ENCODE measurements around the gene MYCL. TPM values are rescaled to one million over a fixed set of nuclear protein-coding genes. Genes with fewer than 3 reads are reported as not detected.
A peak's percentile ranks its signal among the peaks of the same experiment; 100 is the strongest.

Gene MYCL
- total and polyA plus RNA-seq, 2 of the 13 experiments (the other 11 are each of a cell fraction or from before 2014, with no cell fraction given): 0.31 to 1.7 TPM

DNA sequence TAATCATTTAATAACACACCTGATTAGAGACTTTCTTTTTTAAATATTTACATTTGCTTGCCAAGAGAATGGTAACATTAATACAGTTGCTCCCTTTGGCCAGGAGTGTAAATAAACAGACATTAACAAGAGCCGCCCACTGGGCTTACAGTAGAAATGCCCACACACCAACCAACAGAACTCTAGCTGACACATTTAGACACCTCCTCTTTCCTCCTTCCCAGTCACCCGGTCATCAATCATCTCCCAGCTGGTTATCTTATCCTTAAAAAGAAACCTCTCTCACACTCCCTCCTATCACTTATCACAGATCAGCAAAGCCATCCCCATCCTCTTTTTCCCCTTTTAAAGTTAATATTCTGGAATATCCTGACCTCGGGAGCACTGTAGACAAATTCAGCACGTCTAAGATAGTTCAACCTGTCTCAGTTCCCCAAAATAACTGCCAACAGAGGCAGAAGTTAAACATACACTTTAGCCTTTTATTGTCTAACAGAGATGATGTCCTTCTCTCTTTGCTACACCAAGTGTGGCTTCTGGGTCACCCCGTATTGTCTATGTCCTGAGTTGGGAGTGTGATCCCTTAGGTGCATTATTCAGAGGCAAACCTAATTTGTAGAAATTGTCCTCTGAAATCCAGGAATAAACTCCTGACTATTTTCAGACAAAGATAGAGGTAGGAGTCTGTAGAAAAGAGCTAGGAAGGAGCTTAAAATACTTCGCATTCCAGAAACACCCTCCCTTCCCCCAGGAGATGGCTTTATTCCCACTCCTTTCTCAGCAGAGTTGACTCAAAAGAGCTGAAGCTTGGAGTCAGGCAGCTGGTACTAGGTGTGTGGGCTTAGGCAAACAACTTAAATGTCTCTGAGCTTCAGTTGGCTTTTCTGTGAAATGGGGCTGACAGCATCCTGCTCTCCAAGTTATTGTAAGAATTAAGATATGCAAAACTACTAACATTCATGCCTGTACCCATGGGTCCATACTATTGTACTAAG is 8.8 kb downstream of the MYCL start:
- peak overlapping the region; percentile 37; the same call in 1 of the 2 replicates for H3K4me2 ChIP-seq (ENCODE audit: low read depth, low read length)
- H3K79me2 ChIP-seq (ENCODE audit: insufficient read depth, low read length): no peaks in the 10 kb centered on the region
- in situ Hi-C loops (cut with HindIII; ENCODE audit: extremely low pct_ligation_motif_present, low pct_unique_long_range_greater_than_20kb): no loop called here
- ChIA-PET POLR2A (interaction anchor here (1.3 kb wide), 1 partner anchor 10 kb away, joined by 3 read pairs; the partner anchor contains the start of gene TRIT1), CTCF (ENCODE audit: low intra/inter-chr PET ratio, low total read pairs) (no interaction called here)
- intact Hi-C loops (cut with micrococcal nuclease; ENCODE audit: unreplicated experiment): no loop called here
- FAIRE-seq (no peak), ATAC-seq (peak; percentile 61), DNase-seq (ENCODE audit: low spot score) (peak; percentile 23)
- H3K9ac ChIP-seq (ENCODE audit: insufficient read depth, low read depth, low read length): no peak overlapping the region
- no peaks in the 10 kb centered on the region for H3K9me3 ChIP-seq (ENCODE audit: low read length)
- H3K36me3 ChIP-seq (replicated peaks in 1 of 2; ENCODE audit: control insufficient read depth in 1 of 2, insufficient read depth in 2 of 2, low read length in 2 of 2): no peaks in the 10 kb centered on the region
- BruUV-seq (replicated peaks): no TSS peak
- no peak overlapping the region for H3K4me3 ChIP-seq (replicated peaks in 1 of 3; ENCODE audit: insufficient read depth in 1 of 3, low read depth in 2 of 3, low read length in 3 of 3)
- WGBS (ENCODE audit: low lambda C conversion rate): 6% methylated on average over 6 of the region's 6 CpGs
- H3K4me1 ChIP-seq (ENCODE audit: insufficient read depth, low read length): peaks cover 39% of the 10 kb centered on the region
- H3K27me3 ChIP-seq (ENCODE audit: control insufficient read depth in 1 of 2, insufficient read depth in 2 of 2, low read length in 2 of 2): peaks cover 0 to 14% of the 10 kb centered on the region in 2 experiments; a peak in 2 of 5 replicates
- TF ChIP-seq ZNF431 (CRISPR knock-in tag; IDR thresholded peaks at IDR 0.05; ENCODE audit: borderline replicate concordance, low read depth) (no peak), PAWR (CRISPR knock-in tag; IDR thresholded peaks at IDR 0.05; ENCODE audit: borderline replicate concordance) (no peak), ZNF383 (CRISPR knock-in tag; IDR thresholded peaks at IDR 0.05; ENCODE audit: borderline replicate concordance) (no peak), HNRNPL (IDR thresholded peaks at IDR 0.05; ENCODE audit: low read depth, low read length) (no peak), CREB1 (IDR thresholded peaks at IDR 0.05) (no peak), CREB1 (CRISPR knock-in tag; IDR thresholded peaks at IDR 0.05) (0 out of 2 replicates have a peak, but pooled peaks have one; percentile 18)
- H3K27ac ChIP-seq (ENCODE audit: extremely low read length, insufficient read depth, low read length): no peak overlapping the region
- no peaks in the 10 kb centered on the region for H4K20me1 ChIP-seq (ENCODE audit: insufficient read depth, low read length)
- no peak overlapping the region for H2AFZ ChIP-seq (ENCODE audit: low read length)

GRCh38 chr1:39890880-39891279 is 10.8 kb downstream of the MYCL start:
- DNase-seq (ENCODE audit: low spot score): no peak
- Histone ChIP-seq H3K4me2 (ENCODE audit: low read depth, low read length) (peak overlapping the region; percentile 54), H3K4me1 (ENCODE audit: insufficient read depth, low read length) (peaks cover 26% of the 10 kb centered on the region), H3K27ac (ENCODE audit: extremely low read length, insufficient read depth, low read length) (no peak overlapping the region), H3K79me2 (ENCODE audit: insufficient read depth, low read length) (no peaks in the 10 kb centered on the region), H2AFZ (ENCODE audit: low read length) (peak overlapping the region; percentile 15), H4K20me1 (ENCODE audit: insufficient read depth, low read length) (no peaks in the 10 kb centered on the region), H3K27me3 (ENCODE audit: control insufficient read depth in 1 of 2, insufficient read depth in 2 of 2, low read length in 2 of 2) (peaks cover 0 to 9% of the 10 kb centered on the region in 2 experiments; a peak in 2 of 5 replicates), H3K9me3 (ENCODE audit: low read length) (no peaks in the 10 kb centered on the region), H3K4me3 (replicated peaks in 1 of 3; ENCODE audit: insufficient read depth in 1 of 3, low read depth in 2 of 3, low read length in 3 of 3) (peak overlapping the region in 1 of 3 experiments; percentile 28; a peak in 1 of 6 replicates), H3K9ac (ENCODE audit: insufficient read depth, low read depth, low read length) (no peak overlapping the region), H3K36me3 (replicated peaks in 1 of 2; ENCODE audit: control insufficient read depth in 1 of 2, insufficient read depth in 2 of 2, low read length in 2 of 2) (no peaks in the 10 kb centered on the region)
- no TSS peak for BruUV-seq (replicated peaks)
- in situ Hi-C loops (cut with HindIII; ENCODE audit: extremely low pct_ligation_motif_present, low pct_unique_long_range_greater_than_20kb): no loop called here
- CTCF ChIA-PET (ENCODE audit: low intra/inter-chr PET ratio, low total read pairs): no interaction called here
- no peak for ATAC-seq
- WGBS (ENCODE audit: low lambda C conversion rate): 53% methylated on average over 1 of the region's 1 CpG
- TF ChIP-seq FOXK1 (CRISPR knock-in tag; IDR thresholded peaks at IDR 0.05; ENCODE audit: borderline replicate concordance, low read depth): no peak
- no peak for FAIRE-seq
- intact Hi-C loops (cut with micrococcal nuclease; ENCODE audit: unreplicated experiment): loop anchor here (1.0 kb wide), 1 partner anchor 33 kb away; no protein-coding TSS in a partner anchor
- POLR2A ChIA-PET: no interaction called here
